ENCODE measurements around the gene MMP25.

The MMP25 gene

GRCh38 chr16:3017794-3018506 lies 28.4 kb upstream of the MMP25 start, which contains the start of gene CLDN6:
TSS of gene CLDN6 (minus strand) at chr16:3018183. CDS start at chr16:3016021, 2,162 bp downstream.
- no peak for DNase-seq (ENCODE audit: low spot score)

DNA sequence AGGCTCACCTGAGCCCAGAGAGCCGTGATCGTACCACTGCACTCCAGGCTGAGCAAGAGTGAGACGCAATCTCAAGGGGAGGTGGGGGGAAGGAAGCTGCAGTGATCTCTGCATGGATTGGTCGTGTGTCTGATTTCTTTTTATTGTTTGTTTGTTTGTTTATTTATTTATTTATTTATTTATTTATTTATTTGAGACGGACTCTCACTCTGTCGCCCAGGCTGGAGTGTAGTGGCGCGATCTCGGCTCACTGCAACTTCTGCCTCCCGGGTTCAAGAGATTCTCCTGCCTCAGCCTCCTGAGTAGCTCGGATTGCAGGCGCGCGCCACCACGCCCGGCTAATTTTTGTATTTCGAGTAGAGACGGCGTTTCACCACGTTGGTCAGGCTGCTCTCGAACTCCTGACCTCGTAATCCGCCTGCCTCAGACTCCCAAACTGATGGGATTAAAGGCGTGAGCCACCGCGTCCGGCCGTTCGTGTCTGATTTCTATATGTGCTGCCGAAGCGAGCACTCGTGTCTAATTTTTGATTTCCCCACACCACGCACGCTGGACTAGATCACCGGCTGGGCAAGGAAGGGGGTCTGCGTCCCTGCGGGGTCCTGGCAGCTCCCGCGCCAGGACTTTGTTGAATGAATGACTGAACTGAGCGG lies 26.6 kb upstream of the MMP25 start:
- no peak for DNase-seq (ENCODE audit: low spot score)

GRCh38 chr16:3020247-3020603 lies 26.1 kb upstream of the MMP25 start, which contains the start of gene TNFRSF12A:
TSS of gene TNFRSF12A (plus strand) at chr16:3020368. CDS start at chr16:3020398, 30 bp downstream.
- peak; percentile 96 for DNase-seq (ENCODE audit: low spot score)

DNA sequence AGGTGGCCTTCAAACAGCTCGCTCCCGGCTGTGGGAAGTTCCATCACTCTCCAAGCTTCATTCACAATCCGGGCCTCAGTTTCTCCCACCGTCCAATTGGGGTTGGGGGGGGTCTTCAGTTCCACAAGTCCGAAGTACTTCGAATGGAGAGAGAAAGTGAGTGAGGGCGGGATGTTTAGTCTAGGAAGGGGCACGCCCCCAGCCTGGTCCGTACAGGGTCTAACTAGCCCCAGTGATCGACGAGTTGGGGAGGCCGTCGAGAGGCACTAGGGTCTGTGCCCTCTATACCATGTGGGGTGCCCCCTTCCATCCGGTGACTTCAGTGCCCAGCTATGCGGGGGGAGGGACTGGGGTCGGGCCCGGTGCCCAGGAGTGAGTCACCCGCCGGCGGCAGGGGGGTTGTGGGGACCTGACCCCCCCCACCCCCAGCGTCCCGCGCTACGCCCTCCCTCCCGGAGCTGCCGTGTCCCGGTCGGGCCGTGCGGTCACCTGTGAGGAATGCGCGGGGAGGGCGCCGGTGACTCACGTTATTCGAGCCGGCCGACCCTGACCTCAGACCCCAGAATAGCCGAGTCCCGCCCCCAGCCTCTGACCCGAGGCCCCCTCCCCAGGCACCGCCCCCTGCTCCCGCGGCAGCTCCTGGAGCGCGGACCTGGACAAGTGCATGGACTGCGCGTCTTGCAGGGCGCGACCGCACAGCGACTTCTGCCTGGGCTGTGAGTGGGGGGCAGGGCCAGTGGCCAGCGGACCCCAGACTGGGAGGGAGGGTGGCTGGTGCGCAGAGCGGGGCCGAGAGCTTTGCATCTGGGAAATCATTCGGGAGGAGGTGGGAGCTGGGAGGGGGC lies 25.5 kb upstream of the MMP25 start:
- peak; percentile 96 for DNase-seq (ENCODE audit: low spot score)

DNA sequence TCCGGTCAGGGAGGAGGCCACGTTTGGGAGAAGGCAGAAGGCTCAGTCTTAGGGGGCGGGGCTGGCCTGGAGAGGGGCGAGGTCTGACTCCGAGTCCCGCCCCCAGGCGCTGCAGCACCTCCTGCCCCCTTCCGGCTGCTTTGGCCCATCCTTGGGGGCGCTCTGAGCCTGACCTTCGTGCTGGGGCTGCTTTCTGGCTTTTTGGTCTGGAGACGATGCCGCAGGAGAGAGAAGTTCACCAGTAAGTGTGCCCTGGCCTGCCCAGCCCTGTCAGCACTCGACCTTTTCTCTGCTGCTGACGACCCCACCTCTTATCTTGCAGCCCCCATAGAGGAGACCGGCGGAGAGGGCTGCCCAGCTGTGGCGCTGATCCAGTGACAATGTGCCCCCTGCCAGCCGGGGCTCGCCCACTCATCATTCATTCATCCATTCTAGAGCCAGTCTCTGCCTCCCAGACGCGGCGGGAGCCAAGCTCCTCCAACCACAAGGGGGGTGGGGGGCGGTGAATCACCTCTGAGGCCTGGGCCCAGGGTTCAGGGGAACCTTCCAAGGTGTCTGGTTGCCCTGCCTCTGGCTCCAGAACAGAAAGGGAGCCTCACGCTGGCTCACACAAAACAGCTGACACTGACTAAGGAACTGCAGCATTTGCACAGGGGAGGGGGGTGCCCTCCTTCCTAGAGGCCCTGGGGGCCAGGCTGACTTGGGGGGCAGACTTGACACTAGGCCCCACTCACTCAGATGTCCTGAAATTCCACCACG lies 24.7 kb upstream of the MMP25 start:
- peak; percentile 91 for DNase-seq (ENCODE audit: low spot score)

- peak; percentile 94 for DNase-seq (ENCODE audit: low spot score)
Observed at GRCh38 chr16:3022208-3022683, 24.1 kb upstream of the MMP25 start.

DNA sequence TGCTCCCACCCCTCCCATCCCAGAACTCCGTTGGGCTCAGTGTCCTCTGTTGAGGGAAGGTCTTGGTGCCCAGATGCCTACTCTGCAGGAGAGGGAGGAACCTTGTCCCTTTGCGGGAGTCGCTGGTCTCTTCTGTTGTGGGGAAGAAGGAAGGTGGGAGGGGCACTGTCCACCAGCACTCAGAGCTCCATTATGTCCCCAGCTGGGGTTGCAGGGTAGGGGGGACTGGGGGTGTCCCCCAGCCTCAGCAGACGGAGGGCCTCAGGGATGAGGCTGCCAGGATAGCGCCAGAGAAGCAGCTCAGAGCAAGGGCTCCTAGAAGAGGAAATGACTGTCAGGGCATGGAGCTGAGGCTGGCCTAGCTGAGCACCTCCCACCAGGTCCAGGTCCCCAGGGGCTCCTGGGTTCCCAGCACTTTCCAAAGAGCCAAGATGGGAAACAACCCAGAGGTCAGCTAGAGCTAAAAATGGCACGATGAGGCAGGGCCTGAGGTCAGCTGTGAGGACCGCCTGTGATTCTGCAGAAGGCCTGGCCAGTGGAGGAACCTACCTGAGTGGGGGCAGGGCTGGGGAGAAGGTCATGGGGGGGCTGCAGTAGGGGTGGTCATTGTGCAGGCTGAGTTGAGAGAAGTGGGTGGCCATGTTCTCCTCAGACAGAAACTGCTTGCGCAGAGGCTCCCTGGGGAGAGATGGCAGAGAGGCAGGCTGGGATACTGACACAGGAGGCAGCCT lies 23.5 kb upstream of the MMP25 start:
- peak; percentile 52 for DNase-seq (ENCODE audit: low spot score)

DNA sequence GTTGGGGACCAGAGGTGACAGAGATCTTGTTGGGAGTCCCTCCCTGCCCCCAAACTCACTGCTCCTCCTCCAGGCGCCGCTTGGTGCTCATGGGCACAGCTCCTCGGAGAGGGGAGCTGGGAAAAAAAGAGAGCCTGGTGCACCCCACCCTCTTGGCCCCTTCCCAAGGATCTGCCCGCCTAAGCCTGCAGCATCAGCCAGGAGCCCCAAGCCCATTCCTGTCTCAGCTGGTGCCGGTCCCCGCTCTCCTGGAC lies 23.0 kb upstream of the MMP25 start:
- peak; percentile 78 for DNase-seq (ENCODE audit: low spot score)

GRCh38 chr16:3023669-3024478 lies 22.5 kb upstream of the MMP25 start, which contains the start of the genes HCFC1R1 and THOC6:
TSS of gene HCFC1R1 (minus strand) at chr16:3023942. CDS start at chr16:3023941, 1 bp downstream.
TSS of gene THOC6 (plus strand) at chr16:3024035. CDS start at chr16:3024327, 292 bp downstream.
- peak; percentile 92 for DNase-seq (ENCODE audit: low spot score)

GRCh38 chr16:3025032-3026002 lies 21.0 kb upstream of the MMP25 start:
- no peak for DNase-seq (ENCODE audit: low spot score)

DNA sequence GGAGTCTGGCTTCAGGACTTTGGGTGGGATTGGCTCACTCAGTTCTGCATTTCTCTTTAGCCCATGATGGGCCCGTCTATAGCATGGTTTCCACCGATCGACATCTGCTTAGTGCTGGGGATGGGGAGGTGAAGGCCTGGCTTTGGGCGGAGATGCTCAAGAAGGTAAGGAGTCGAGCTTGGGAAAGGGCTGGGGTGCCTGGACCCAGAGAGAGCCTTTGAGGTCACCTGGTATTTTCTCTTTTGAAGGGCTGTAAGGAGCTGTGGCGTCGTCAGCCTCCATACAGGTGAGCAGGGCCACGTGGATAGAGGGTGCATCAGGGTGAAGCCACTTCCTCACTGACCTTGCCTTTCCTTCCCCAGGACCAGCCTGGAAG lies 20.4 kb upstream of the MMP25 start:
- DNase-seq (ENCODE audit: low spot score): no peak

DNA sequence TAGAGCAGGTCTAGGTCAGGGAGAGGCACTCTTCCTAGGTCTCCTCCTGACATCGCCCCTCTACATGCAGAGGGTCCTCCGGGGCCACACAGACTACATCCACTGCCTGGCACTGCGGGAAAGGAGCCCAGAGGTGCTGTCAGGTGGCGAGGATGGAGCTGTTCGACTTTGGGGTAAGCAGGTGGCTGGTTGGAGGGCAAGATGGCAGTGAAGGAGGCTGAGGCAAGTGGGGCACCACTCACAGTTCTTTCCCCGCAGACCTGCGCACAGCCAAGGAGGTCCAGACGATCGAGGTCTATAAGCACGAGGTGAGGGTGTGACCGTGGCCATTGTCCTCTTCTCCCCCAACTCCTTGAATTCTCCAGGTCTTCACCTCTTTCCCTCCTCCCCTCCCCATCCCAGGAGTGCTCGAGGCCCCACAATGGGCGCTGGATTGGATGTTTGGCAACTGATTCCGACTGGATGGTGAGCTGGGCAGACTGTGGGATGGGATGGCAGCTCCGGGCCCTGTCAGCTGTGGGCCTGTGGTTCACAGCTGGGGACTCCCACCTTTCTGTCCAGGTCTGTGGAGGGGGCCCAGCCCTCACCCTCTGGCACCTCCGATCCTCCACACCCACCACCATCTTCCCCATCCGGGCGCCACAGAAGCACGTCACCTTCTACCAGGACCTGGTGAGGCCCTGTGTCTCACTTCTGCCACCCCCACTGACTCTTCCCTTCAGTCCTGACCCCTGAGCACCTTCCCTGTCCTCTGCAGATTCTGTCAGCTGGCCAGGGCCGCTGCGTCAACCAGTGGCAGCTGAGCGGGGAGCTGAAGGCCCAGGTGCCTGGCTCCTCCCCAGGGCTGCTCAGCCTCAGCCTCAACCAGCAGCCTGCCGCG lies 19.5 kb upstream of the MMP25 start:
- DNase-seq (ENCODE audit: low spot score): no peak

GRCh38 chr16:3027489-3027795 lies 18.9 kb upstream of the MMP25 start:
- no peak for DNase-seq (ENCODE audit: low spot score)

DNA sequence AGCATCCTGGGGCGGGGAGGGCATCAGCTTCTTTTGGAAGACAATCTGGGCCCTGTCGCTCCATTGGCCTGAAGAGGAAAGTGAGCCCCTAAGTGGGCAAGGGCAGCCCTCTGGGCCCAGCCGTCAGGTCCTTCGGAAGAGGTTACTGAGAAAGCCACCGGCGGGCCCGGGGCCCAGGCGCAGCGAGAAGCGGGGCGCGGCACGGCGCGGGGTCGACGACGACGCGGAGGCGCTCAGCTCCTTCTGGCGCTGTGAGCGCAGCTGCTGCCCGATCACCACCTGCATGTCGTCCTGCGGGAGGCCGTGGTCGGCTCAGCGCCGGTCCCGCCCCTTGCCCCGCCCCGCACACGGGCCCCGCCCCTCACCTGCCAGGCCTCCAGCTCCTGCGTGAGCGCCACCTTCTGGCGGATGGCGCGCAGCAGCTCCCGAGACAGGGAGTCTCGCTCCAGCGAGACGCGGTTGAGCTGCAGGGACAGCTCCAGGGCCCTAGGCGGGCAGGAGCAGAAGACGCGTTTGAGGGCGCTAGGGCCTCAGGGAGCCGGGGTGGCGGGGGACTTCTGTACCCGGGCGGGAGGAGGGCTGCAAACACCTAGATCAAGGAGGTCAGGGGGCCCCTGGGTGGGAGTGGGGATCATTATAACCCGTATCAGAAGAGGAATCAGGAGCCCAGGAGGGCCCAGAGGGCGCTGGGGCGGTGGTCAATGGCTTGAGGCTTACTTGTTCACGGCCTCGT lies 18.2 kb upstream of the MMP25 start:
- DNase-seq (ENCODE audit: low spot score): peak; percentile 81

GRCh38 chr16:3028716-3029319 lies 17.5 kb upstream of the MMP25 start:
- no peak for DNase-seq (ENCODE audit: low spot score)

- DNase-seq (ENCODE audit: low spot score): peak; percentile 67
Observed at GRCh38 chr16:3029491-3030221, 16.7 kb upstream of the MMP25 start.

All from GM03348 (cell line).